K562 (cell line): ENCODE results near the gene LAIR1. TPM values are rescaled to one million over a fixed set of nuclear protein-coding genes. Genes with fewer than 3 reads are reported as not detected.
"Not testable (repeated sequence)": the region's sequence is repeated elsewhere in the genome, so short reads cannot be mapped to it uniquely, and the experiment has no call there.

ENCODE experiments used
- ATAC-seq: fragments of 200-7000 bp; cut with Tn5 transposase; 3 replicates; pipeline ENCODE4 v1.9.1; 2020; ENCODE audit warnings: moderate library complexity
- BruUV-seq: library from RNA; stranded (reverse); fragments of 400-500 nt; replicated peaks from 2 replicates; lab custom pipeline; 2021; lab: Mats Ljungman, UMichigan
- CTCF ChIA-PET: fragments of 300-600 bp; formaldehyde crosslinking; extraction: SDS; loops from one replicate; lab custom pipeline; 2021; ENCODE audit warnings: low intra/inter-chr PET ratio; lab: Yijun Ruan, JAX
- POLR2A ChIA-PET: fragments of 300-600, 350-650 bp; sonication (Branson Sonifier 250); formaldehyde crosslinking; extraction: SDS; loops from one replicate; lab custom pipeline; 2021; ENCODE audit warnings: antibody characterized with exemption, inconsistent platforms; lab: Yijun Ruan, JAX
- DNase-seq, 4 experiments: peaks; one replicate each; pipeline versions ENCODE4 v3.0.0 to v3.0.0-alpha.2; 2011 to 2018; ENCODE audit warnings: low spot score in 3 of 4, mixed read lengths in 3 of 4; ENCODE audit errors: extremely low read depth in 1 of 4
- FAIRE-seq: peaks from 2 replicates; lab custom pipeline; 2011; peaks lifted over from hg19 to GRCh38; lab: Jason Lieb, UNC
- H2AFZ ChIP-seq: 2 replicates; pipeline ENCODE4 v1.6.0; 2011; ENCODE audit warnings: low read depth, low read length, control low read depth, inconsistent platforms
- H3K27ac ChIP-seq: fragments of 200-600 bp; 3 replicates; pipeline ENCODE4 v1.8.0; 2011; ENCODE audit warnings: low read depth, mild to moderate bottlenecking, control low read depth, inconsistent platforms, low read length, moderate library complexity, mixed read lengths; ENCODE audit errors: extremely low read depth
- H3K27me3 ChIP-seq, 2 experiments: fragments of 300-600 bp in 1 of 2; 2 replicates in 1 of 2; 3 replicates in 1 of 2; pipeline versions ENCODE4 v1.6.0 to v1.8.0; 2011; ENCODE audit warnings: inconsistent platforms in 2 of 2, low read length in 2 of 2, mild to moderate bottlenecking in 1 of 2, mixed read lengths in 1 of 2, moderate library complexity in 1 of 2; ENCODE audit not compliant: control insufficient read depth in 2 of 2, insufficient read depth in 2 of 2
- H3K36me3 ChIP-seq: fragments of 300-600 bp; 3 replicates; pipeline ENCODE4 v1.8.0; 2011; ENCODE audit warnings: mild to moderate bottlenecking, low read length, inconsistent platforms; ENCODE audit not compliant: control insufficient read depth, insufficient read depth
- H3K4me1 ChIP-seq, 2 experiments: fragments of 200-600 bp in 1 of 2; replicated peaks in 1 of 2; 2 replicates in 1 of 2; 3 replicates in 1 of 2; pipeline versions ENCODE4 v1.5.1 to v1.8.0; 2011; ENCODE audit warnings: inconsistent platforms in 2 of 2, low read length in 2 of 2, mild to moderate bottlenecking in 1 of 2, mixed read lengths in 1 of 2, moderate library complexity in 1 of 2; ENCODE audit not compliant: control insufficient read depth in 2 of 2, insufficient read depth in 2 of 2
- H3K4me2 ChIP-seq: 2 replicates; pipeline ENCODE4 v1.6.1; 2011; ENCODE audit warnings: low read length, control low read depth, inconsistent platforms, mixed read lengths; ENCODE audit not compliant: insufficient read depth
- H3K4me3 ChIP-seq: fragments of 200-600 bp; sonication (generic), shearing (Covaris generic); 2 replicates; pipeline ENCODE4 v1.5.1; 2016; ENCODE audit warnings: control low read depth, inconsistent platforms
- H3K79me2 ChIP-seq: fragments of 200-600 bp; 3 replicates; pipeline ENCODE4 v1.8.0; 2011; ENCODE audit warnings: low read length, inconsistent platforms; ENCODE audit not compliant: control insufficient read depth, insufficient read depth
- H3K9ac ChIP-seq, 2 experiments: 2 replicates each; pipeline versions ENCODE4 v1.6.0 to v1.6.1; 2011; ENCODE audit warnings: low read depth in 2 of 2, low read length in 2 of 2, control low read depth in 1 of 2, inconsistent platforms in 1 of 2, mild to moderate bottlenecking in 1 of 2, mixed read lengths in 1 of 2; ENCODE audit not compliant: insufficient read depth in 1 of 2
- H3K9me1 ChIP-seq: one replicate; pipeline ENCODE4 v1.6.0; 2011; ENCODE audit warnings: inconsistent platforms, mild to moderate bottlenecking, low read length, moderate library complexity; ENCODE audit not compliant: control insufficient read depth, insufficient read depth
- H3K9me3 ChIP-seq: replicated peaks from 2 replicates; pipeline ENCODE4 v1.5.1; 2011; ENCODE audit warnings: low read depth, low read length, inconsistent platforms; ENCODE audit not compliant: control insufficient read depth, insufficient read depth
- H4K20me1 ChIP-seq: replicated peaks from 2 replicates; pipeline ENCODE4 v1.6.1; 2011; ENCODE audit warnings: low read length, inconsistent platforms, mixed read lengths; ENCODE audit not compliant: control insufficient read depth, insufficient read depth
- C11orf30 ChIP-seq: fragments of 450-650 bp; IDR thresholded peaks from 2 replicates; pipeline ENCODE4 v1.6.1; 2016; ENCODE audit warnings: low read depth, mild to moderate bottlenecking
- ZNF316 ChIP-seq: fragments of 450-650 bp; IDR thresholded peaks from 2 replicates; pipeline ENCODE4 v1.6.1; 2016
- WGBS: fragments of 100-300 bp; shearing (Covaris generic); methylation state at CpG from one replicate; pipeline ENCODE4 v1.1.6; 2016; ENCODE audit warnings: low coverage, mixed read lengths; ENCODE audit not compliant: insufficient coverage; ENCODE audit errors: missing lambda C conversion rate; 5-methylcytosine and 5-hydroxymethylcytosine counted together
- in situ Hi-C: fragments of 300-500 bp; cut with MboI; formaldehyde crosslinking; loops from 4 replicates; pipeline ENCODE4 v1.15.0; 2018; ENCODE audit warnings: inconsistent platforms, mixed read lengths
- intact Hi-C: fragments of 100-400 bp; cut with micrococcal nuclease; formaldehyde crosslinking; loops from 2 replicates; pipeline ENCODE4 v1.14.2; 2022
- polyA plus RNA-seq, 8 experiments: library from polyadenylated mRNA; depleted of rRNA in 4 of 8; stranded (reverse) in 5 of 8; unstranded in 3 of 8; fragments of >200 nt; fragmentation: Nextera tagmentation in 2 of 8; fragmentation: Illumina TruSeq in 1 of 8; extraction: Ambion mirVana in 2 of 8; extraction: Trizol in 1 of 8; gene quantifications; 2 replicates each; pipeline versions ENCODE4 v1.2.1 to v1.2.3, GENCODE V29; 2011 to 2014; ENCODE audit warnings: inconsistent platforms in 1 of 8, missing spikeins in 1 of 8
- total RNA-seq, 7 experiments: library from RNA; depleted of rRNA in 6 of 7; stranded (reverse); fragments of >200 nt in 6 of 7; fragmentation: Illumina TruSeq in 2 of 7; extraction: Trizol in 2 of 7; gene quantifications; 2 replicates each; pipeline versions ENCODE4 v1.2.1 to v1.2.3, GENCODE V29; 2011 to 2021; ENCODE audit warnings: low replicate concordance in 1 of 7

LAIR1 gene
- total and polyA plus RNA-seq, 9 of the 15 experiments (the other 6 are each of a cell fraction or from before 2014, with no cell fraction given), result 0.12 to 0.54 (median 0.24) TPM; not detected in 6

- FAIRE-seq, BruUV-seq, DNase-seq, H3K4me1 ChIP-seq, intact Hi-C loops, H3K36me3 ChIP-seq, in situ Hi-C loops, H3K27ac ChIP-seq, H3K4me2 ChIP-seq, H3K9me3 ChIP-seq, H4K20me1 ChIP-seq, POLR2A ChIA-PET, H3K9ac ChIP-seq, CTCF ChIA-PET, H3K79me2 ChIP-seq, H3K4me3 ChIP-seq, H2AFZ ChIP-seq, ATAC-seq, H3K9me1 ChIP-seq: not testable (repeated sequence)
- peak; percentile 52; the same call in 1 of the 2 replicates for TF ChIP-seq ZNF316
- TF ChIP-seq C11orf30, result peak; percentile 44; the same call in 1 of the 2 replicates
- WGBS, result 4% methylated on average over 5 of the region's 5 CpGs
- peaks cover 5 to 29% of the 10 kb centered on the region in 2 experiments; a peak in 4 of 5 replicates for H3K27me3 ChIP-seq
Measured at GRCh38 chr19:54371453-54371852, 6.7 kb upstream of the LAIR1 start.

- POLR2A ChIA-PET, H3K36me3 ChIP-seq, intact Hi-C loops, FAIRE-seq, H3K9ac ChIP-seq, in situ Hi-C loops, H3K4me1 ChIP-seq, ATAC-seq, BruUV-seq, H4K20me1 ChIP-seq, H3K79me2 ChIP-seq, H3K4me3 ChIP-seq, DNase-seq, H3K27ac ChIP-seq, H3K9me1 ChIP-seq, H3K4me2 ChIP-seq, H3K9me3 ChIP-seq, H2AFZ ChIP-seq: not testable (repeated sequence)
- peaks cover 5 to 29% of the 10 kb centered on the region in 2 experiments; a peak in 4 of 5 replicates for H3K27me3 ChIP-seq
- CTCF ChIA-PET, result interaction anchor here (0.6 kb wide), 1 partner anchor 17 kb away, joined by 3 read pairs; no protein-coding TSS in a partner anchor
- WGBS, result 0% methylated on average over 7 of the region's 10 CpGs
Measured at GRCh38 chr19:54370434-54370796, 5.7 kb upstream of the LAIR1 start.
